SK-N-SH (cell line): ENCODE data around the gene AK5. TPM values are rescaled to one million over a fixed set of nuclear protein-coding genes. Genes with fewer than 3 reads are reported as not detected.
A peak's percentile ranks its signal among the peaks of the same experiment; 100 is the strongest.

ENCODE experiments used
- CTCF ChIA-PET: fragments of 300-600, 350-600 bp; formaldehyde crosslinking; extraction: SDS; loops from one replicate; lab custom pipeline; 2021; lab: Yijun Ruan, JAX
- POLR2A ChIA-PET: fragments of 350-600 bp; sonication (Branson Sonifier 250); formaldehyde crosslinking; extraction: SDS; loops from one replicate; lab custom pipeline; 2020; ENCODE audit warnings: antibody characterized with exemption, inconsistent platforms; lab: Yijun Ruan, JAX
- DNase-seq: peaks from one replicate; pipeline ENCODE4 v3.0.0; 2012
- H2AFZ ChIP-seq: fragments of 200-600 bp; sonication (generic); 2 replicates; pipeline ENCODE4 v1.8.1; 2016; ENCODE audit warnings: antibody characterized with exemption, mild to moderate bottlenecking, low read depth
- H3F3A ChIP-seq: fragments of 200-600 bp; sonication (generic); replicated peaks from 2 replicates; pipeline ENCODE3; 2016; ENCODE audit warnings: antibody characterized with exemption, mild to moderate bottlenecking; ENCODE audit not compliant: insufficient read depth
- H3K27ac ChIP-seq, 2 experiments: fragments of 200-500 bp in 1 of 2; fragments of 200-600 bp in 1 of 2; sonication (Bioruptor generic) in 1 of 2; sonication (generic), shearing (Covaris generic) in 1 of 2; 2 replicates each; pipeline versions ENCODE4 v1.5.1 to v1.6.1; 2014 to 2016; ENCODE audit warnings: low read depth in 2 of 2, inconsistent platforms in 1 of 2, low read length in 1 of 2, mild to moderate bottlenecking in 1 of 2, mixed read lengths in 1 of 2
- H3K27me3 ChIP-seq: fragments of 200-600 bp; sonication (generic), shearing (Covaris generic); 2 replicates; pipeline ENCODE4 v1.6.1; 2016; ENCODE audit warnings: mixed run types; ENCODE audit not compliant: insufficient read depth
- H3K36me3 ChIP-seq, 2 experiments: fragments of 200-500 bp in 1 of 2; fragments of 200-600 bp in 1 of 2; sonication (Bioruptor generic) in 1 of 2; sonication (generic) in 1 of 2; replicated peaks in 1 of 2; 2 replicates each; pipeline versions ENCODE3 to v1.5.1; 2014 to 2016; ENCODE audit warnings: low read length in 1 of 2, mild to moderate bottlenecking in 1 of 2; ENCODE audit not compliant: insufficient read depth in 2 of 2, control insufficient read depth in 1 of 2
- H3K4me1 ChIP-seq, 2 experiments: fragments of 200-500 bp in 1 of 2; fragments of 200-600 bp in 1 of 2; sonication (Bioruptor generic) in 1 of 2; sonication (generic), shearing (Covaris generic) in 1 of 2; 2 replicates each; pipeline versions ENCODE4 v1.5.1 to v1.6.1; 2014 to 2016; ENCODE audit warnings: low read depth in 1 of 2, low read length in 1 of 2, mixed run types in 1 of 2; ENCODE audit not compliant: insufficient read depth in 2 of 2, control insufficient read depth in 1 of 2
- H3K4me2 ChIP-seq: fragments of 200-600 bp; sonication (generic), shearing (Covaris generic); 2 replicates; pipeline ENCODE4 v1.6.1; 2017; ENCODE audit warnings: mixed run types
- H3K4me3 ChIP-seq, 2 experiments: fragments of 200-500 bp in 1 of 2; fragments of 200-600 bp in 1 of 2; sonication (Bioruptor generic) in 1 of 2; sonication (generic), shearing (Covaris generic) in 1 of 2; 2 replicates each; pipeline versions ENCODE4 v1.5.1 to v1.8.1; 2014 to 2016; ENCODE audit warnings: low read depth in 2 of 2, inconsistent platforms in 1 of 2, low read length in 1 of 2, mild to moderate bottlenecking in 1 of 2, mixed read lengths in 1 of 2, moderate library complexity in 1 of 2
- H3K79me2 ChIP-seq: fragments of 200-600 bp; sonication (generic); 2 replicates; pipeline ENCODE4 v1.8.1; 2017; ENCODE audit warnings: mild to moderate bottlenecking; ENCODE audit not compliant: insufficient read depth
- H3K9ac ChIP-seq: fragments of 200-600 bp; sonication (generic); 2 replicates; pipeline ENCODE4 v1.6.1; 2017; ENCODE audit warnings: mixed run types
- H3K9me2 ChIP-seq: fragments of 200-600 bp; sonication (generic); 2 replicates; pipeline ENCODE4 v1.6.1; 2017; ENCODE audit warnings: mixed run types
- H3K9me3 ChIP-seq: fragments of 200-600 bp; sonication (generic); 2 replicates; pipeline ENCODE4 v1.6.1; 2017; ENCODE audit warnings: mixed run types, mild to moderate bottlenecking, moderate library complexity
- H4K20me1 ChIP-seq: fragments of 200-600 bp; sonication (generic); 2 replicates; pipeline ENCODE4 v1.6.1; 2017; ENCODE audit warnings: mild to moderate bottlenecking, mixed run types; ENCODE audit not compliant: insufficient read depth
- CHD2 ChIP-seq: fragments of 150-350 bp; IDR thresholded peaks from 2 replicates; pipeline ENCODE4 v1.6.1; 2018; ENCODE audit warnings: low read length; ENCODE audit not compliant: partially characterized antibody
- ELF1 ChIP-seq: IDR thresholded peaks from 2 replicates; pipeline ENCODE4 v1.4.0; 2012
- EP300 ChIP-seq, 2 experiments: IDR thresholded peaks; 2 replicates each; pipeline versions ENCODE4 v1.4.0 to v1.6.1; 2012; ENCODE audit warnings: borderline replicate concordance in 1 of 2, low read depth in 1 of 2, low read length in 1 of 2
- EZH2phosphoT487 ChIP-seq: fragments of 200-600 bp; sonication (generic); IDR thresholded peaks from 2 replicates; pipeline ENCODE4 v1.6.1; 2017; ENCODE audit warnings: low read depth, mixed run types, mild to moderate bottlenecking, antibody characterized with exemption, moderate library complexity, borderline replicate concordance
- FOSL2 ChIP-seq: IDR thresholded peaks from 2 replicates; pipeline ENCODE4 v1.4.0; 2012; ENCODE audit warnings: low read depth, mild to moderate bottlenecking, moderate library complexity, borderline replicate concordance
- FOXJ3 ChIP-seq: sonication (generic); formaldehyde crosslinking; IDR thresholded peaks from 2 replicates; pipeline ENCODE4 v1.5.1; 2020; ENCODE audit warnings: mild to moderate bottlenecking, missing genetic modification reagents
- FOXM1 ChIP-seq: IDR thresholded peaks from 2 replicates; pipeline ENCODE4 v1.4.0; 2012; ENCODE audit warnings: low read depth, mild to moderate bottlenecking
- GABPA ChIP-seq: IDR thresholded peaks from 2 replicates; pipeline ENCODE4 v1.4.0; 2012; ENCODE audit warnings: low read depth, mild to moderate bottlenecking
- GATA2 ChIP-seq: sonication (generic); formaldehyde crosslinking; IDR thresholded peaks from 2 replicates; pipeline ENCODE4 v1.5.0; 2020; ENCODE audit warnings: mild to moderate bottlenecking, missing genetic modification reagents
- JUND ChIP-seq: IDR thresholded peaks from 2 replicates; pipeline ENCODE4 v1.4.0; 2012
- MEF2A ChIP-seq: IDR thresholded peaks from 2 replicates; pipeline ENCODE4 v1.4.0; 2012; ENCODE audit warnings: low read depth, borderline replicate concordance
- MXI1 ChIP-seq: IDR thresholded peaks from 2 replicates; pipeline ENCODE4 v1.6.1; 2012; ENCODE audit warnings: mild to moderate bottlenecking, low read depth, low read length, improper control_type of control experiment
- NFIC ChIP-seq: IDR thresholded peaks from 2 replicates; pipeline ENCODE4 v1.4.0; 2012; ENCODE audit warnings: borderline replicate concordance
- NRF1 ChIP-seq: IDR thresholded peaks from 2 replicates; pipeline ENCODE4 v1.6.1; 2012; ENCODE audit warnings: low read depth, mild to moderate bottlenecking, low read length
- POLR2AphosphoS5 ChIP-seq: IDR thresholded peaks from 2 replicates; pipeline ENCODE4 v1.6.1; 2012; ENCODE audit warnings: low read depth, low read length
- RFX5 ChIP-seq: IDR thresholded peaks from 2 replicates; pipeline ENCODE4 v1.6.1; 2012; ENCODE audit warnings: mild to moderate bottlenecking, improper control_type of control experiment, low read length
- RXRA ChIP-seq: IDR thresholded peaks from 2 replicates; pipeline ENCODE4 v1.4.0; 2012; ENCODE audit warnings: low read depth, mild to moderate bottlenecking, borderline replicate concordance
- SMC3 ChIP-seq: IDR thresholded peaks from 2 replicates; pipeline ENCODE4 v1.6.1; 2012; ENCODE audit warnings: low read depth, low read length, improper control_type of control experiment
- TAF1 ChIP-seq: IDR thresholded peaks from 2 replicates; pipeline ENCODE4 v1.6.1; 2012; ENCODE audit warnings: low read depth, mild to moderate bottlenecking, low read length, moderate library complexity, borderline replicate concordance
- TCF12 ChIP-seq: IDR thresholded peaks from 2 replicates; pipeline ENCODE4 v1.4.0; 2012
- TEAD4 ChIP-seq: IDR thresholded peaks from 2 replicates; pipeline ENCODE4 v1.4.0; 2012; ENCODE audit warnings: mild to moderate bottlenecking, borderline replicate concordance; ENCODE audit not compliant: insufficient read depth
- USF1 ChIP-seq: IDR thresholded peaks from 2 replicates; pipeline ENCODE4 v1.4.0; 2012; ENCODE audit warnings: low read depth, borderline replicate concordance
- ZBTB33 ChIP-seq: IDR thresholded peaks from 2 replicates; pipeline ENCODE4 v1.4.0; 2012; ENCODE audit warnings: low read depth, borderline replicate concordance
- WGBS: methylation state at CpG from one replicate; pipeline ENCODE4 v1.1.6; 2017; ENCODE audit warnings: low lambda C conversion rate; 5-methylcytosine and 5-hydroxymethylcytosine counted together
- polyA plus RNA-seq, 3 experiments: library from polyadenylated mRNA; depleted of rRNA; stranded (reverse); fragments of >200 nt; gene quantifications; 2 replicates each; pipeline ENCODE4 v1.2.3, GENCODE V29; 2012
- TF ChIP-seq, protein P1 (sequence below): fragments of 150-350 bp; IDR thresholded peaks from 2 replicates; pipeline ENCODE4 v1.6.1; 2016; ENCODE audit warnings: mild to moderate bottlenecking, low read depth, low read length
- TF ChIP-seq, protein P2 (sequence below): IDR thresholded peaks from 2 replicates; pipeline ENCODE4 v1.4.0; 2012; ENCODE audit warnings: low read depth
- TF ChIP-seq, protein P3 (sequence below): fragments of 150-350 bp; IDR thresholded peaks from 2 replicates; pipeline ENCODE4 v1.6.1; 2017; ENCODE audit warnings: antibody characterized with exemption, low read length, low read depth, borderline replicate concordance
- TF ChIP-seq, protein P4 (sequence below): IDR thresholded peaks from 2 replicates; pipeline ENCODE4; 2012

Gene AK5
- polyA plus RNA-seq, 1 of the 3 experiments (the other 2 are of a cell fraction), result 22.9 TPM

- DNase-seq, result no peak
- H3K4me1 ChIP-seq, result peaks cover 13 to 69% of the 10 kb centered on the region in 2 experiments; a peak in 3 of 4 replicates
- H2AFZ ChIP-seq, result peak overlapping the region; percentile 51
- no peaks in the 10 kb centered on the region for H4K20me1 ChIP-seq
- H3F3A ChIP-seq, result peaks cover 47% of the 10 kb centered on the region
- peak overlapping the region; percentile 33; the same call in 1 of the 2 replicates for H3K9ac ChIP-seq
- no peaks in the 10 kb centered on the region for H3K27me3 ChIP-seq
- WGBS, result 19% methylated on average over 2 of the region's 2 CpGs
- CTCF ChIA-PET, result interaction anchor here (1.4 to 1.8 kb wide), 2 partner anchors 389 to 392 kb away, joined by 5 to 6 read pairs; no protein-coding TSS in a partner anchor
- no peaks in the 10 kb centered on the region for H3K9me2 ChIP-seq
- peak overlapping the region; percentile 43 to 93; a peak in 3 of 4 replicates for H3K27ac ChIP-seq
- H3K4me3 ChIP-seq, result no peak overlapping the region
- H3K79me2 ChIP-seq, result no peaks in the 10 kb centered on the region
- peak overlapping the region; percentile 72 for H3K4me2 ChIP-seq
- no peaks in the 10 kb centered on the region for H3K9me3 ChIP-seq
- H3K36me3 ChIP-seq, result no peaks in the 10 kb centered on the region
- POLR2A ChIA-PET, result no interaction called here
- TF ChIP-seq GABPA, result no peak
- TF ChIP-seq RXRA, result peak; percentile 63; the same call in 1 of the 2 replicates
- TF ChIP-seq, protein P1, sequence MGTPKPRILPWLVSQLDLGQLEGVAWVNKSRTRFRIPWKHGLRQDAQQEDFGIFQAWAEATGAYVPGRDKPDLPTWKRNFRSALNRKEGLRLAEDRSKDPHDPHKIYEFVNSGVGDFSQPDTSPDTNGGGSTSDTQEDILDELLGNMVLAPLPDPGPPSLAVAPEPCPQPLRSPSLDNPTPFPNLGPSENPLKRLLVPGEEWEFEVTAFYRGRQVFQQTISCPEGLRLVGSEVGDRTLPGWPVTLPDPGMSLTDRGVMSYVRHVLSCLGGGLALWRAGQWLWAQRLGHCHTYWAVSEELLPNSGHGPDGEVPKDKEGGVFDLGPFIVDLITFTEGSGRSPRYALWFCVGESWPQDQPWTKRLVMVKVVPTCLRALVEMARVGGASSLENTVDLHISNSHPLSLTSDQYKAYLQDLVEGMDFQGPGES, result no peak
- no peak for TF ChIP-seq GATA2
- no peak for TF ChIP-seq ELF1
- peak; percentile 44; the same call in 1 of the 2 replicates for TF ChIP-seq ZBTB33
- no peak; the same call in 1 of the 2 replicates for TF ChIP-seq POLR2AphosphoS5
- no peak for TF ChIP-seq USF1
- TF ChIP-seq, protein P2, sequence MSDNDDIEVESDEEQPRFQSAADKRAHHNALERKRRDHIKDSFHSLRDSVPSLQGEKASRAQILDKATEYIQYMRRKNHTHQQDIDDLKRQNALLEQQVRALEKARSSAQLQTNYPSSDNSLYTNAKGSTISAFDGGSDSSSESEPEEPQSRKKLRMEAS, result no peak
- TF ChIP-seq TCF12, result peak; percentile 92
- no peak for TF ChIP-seq MEF2A
- TF ChIP-seq, protein P3, sequence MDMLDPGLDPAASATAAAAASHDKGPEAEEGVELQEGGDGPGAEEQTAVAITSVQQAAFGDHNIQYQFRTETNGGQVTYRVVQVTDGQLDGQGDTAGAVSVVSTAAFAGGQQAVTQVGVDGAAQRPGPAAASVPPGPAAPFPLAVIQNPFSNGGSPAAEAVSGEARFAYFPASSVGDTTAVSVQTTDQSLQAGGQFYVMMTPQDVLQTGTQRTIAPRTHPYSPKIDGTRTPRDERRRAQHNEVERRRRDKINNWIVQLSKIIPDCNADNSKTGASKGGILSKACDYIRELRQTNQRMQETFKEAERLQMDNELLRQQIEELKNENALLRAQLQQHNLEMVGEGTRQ, result no peak
- TF ChIP-seq CHD2, result no peak
- peak; percentile 99 for TF ChIP-seq FOSL2
- TF ChIP-seq FOXJ3 (CRISPR knock-in tag), result no peak
- TF ChIP-seq FOXM1, result peak; percentile 81
- TF ChIP-seq JUND, result peak; percentile 97
- peak in 1 of 2 experiments; percentile 93; a peak in 2 of 4 replicates for TF ChIP-seq EP300 (IDR thresholded peaks at IDR 0.05; ENCODE audit: borderline replicate concordance in 1 of 2, low read depth in 1 of 2, low read length in 1 of 2)
- peak; percentile 93 for TF ChIP-seq TEAD4
- no peak for TF ChIP-seq SMC3
- no peak for TF ChIP-seq MXI1
- TF ChIP-seq NFIC, result peak; percentile 97
- TF ChIP-seq TAF1, result peak; percentile 24; the same call in 1 of the 2 replicates
- TF ChIP-seq EZH2phosphoT487, result no peak
- no peak for TF ChIP-seq NRF1
- TF ChIP-seq RFX5, result no peak
- TF ChIP-seq, protein P4, sequence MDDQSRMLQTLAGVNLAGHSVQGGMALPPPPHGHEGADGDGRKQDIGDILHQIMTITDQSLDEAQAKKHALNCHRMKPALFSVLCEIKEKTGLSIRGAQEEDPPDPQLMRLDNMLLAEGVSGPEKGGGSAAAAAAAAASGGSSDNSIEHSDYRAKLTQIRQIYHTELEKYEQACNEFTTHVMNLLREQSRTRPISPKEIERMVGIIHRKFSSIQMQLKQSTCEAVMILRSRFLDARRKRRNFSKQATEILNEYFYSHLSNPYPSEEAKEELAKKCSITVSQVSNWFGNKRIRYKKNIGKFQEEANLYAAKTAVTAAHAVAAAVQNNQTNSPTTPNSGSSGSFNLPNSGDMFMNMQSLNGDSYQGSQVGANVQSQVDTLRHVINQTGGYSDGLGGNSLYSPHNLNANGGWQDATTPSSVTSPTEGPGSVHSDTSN, result peak; percentile 86
Measured at GRCh38 chr1:77536813-77537212, 255.0 kb downstream of the AK5 start.
